Measurements from ENCODE around the gene KCNK4.

Gene KCNK4

GRCh38 chr11:64331569-64332371, 40.7 kb downstream of the KCNK4 start:
- peak; percentile 87 for DNase-seq

- DNase-seq, result no peak
Measured at GRCh38 chr11:64333556-64333955, 42.5 kb downstream of the KCNK4 start.

GRCh38 chr11:64334764-64335735, 43.9 kb downstream of the KCNK4 start:
- DNase-seq, result peak; percentile 80

GRCh38 chr11:64337538-64338249, 46.6 kb downstream of the KCNK4 start:
- no peak for DNase-seq

GRCh38 chr11:64338716-64339115, 47.6 kb downstream of the KCNK4 start:
- DNase-seq, result no peak

GRCh38 chr11:64339286-64339685, 48.2 kb downstream of the KCNK4 start:
- no peak for DNase-seq

- DNase-seq, result peak; percentile 86
Measured at GRCh38 chr11:64339754-64340408, 48.8 kb downstream of the KCNK4 start, which contains the start of gene CCDC88B. Gene CCDC88B, plus strand, starts transcription at chr11:64340204. Its CDS starts 63 bp downstream, at chr11:64340267.

- peak; percentile 96 for DNase-seq
Measured at GRCh38 chr11:64340671-64341335, 49.7 kb downstream of the KCNK4 start.

- DNase-seq, result no peak
Measured at GRCh38 chr11:64341429-64341828, 50.3 kb downstream of the KCNK4 start.

- peak; percentile 98 for DNase-seq
Measured at GRCh38 chr11:64341851-64342791, 51.0 kb downstream of the KCNK4 start.

- no peak for DNase-seq
Measured at GRCh38 chr11:64342869-64343745, 52.0 kb downstream of the KCNK4 start.

- no peak for DNase-seq
Measured at GRCh38 chr11:64343767-64344559, 52.9 kb downstream of the KCNK4 start.

- DNase-seq, result no peak
Measured at GRCh38 chr11:64344787-64345186, 53.7 kb downstream of the KCNK4 start.

- DNase-seq, result no peak
Measured at GRCh38 chr11:64347193-64347867, 56.2 kb downstream of the KCNK4 start.

- DNase-seq, result no peak
Measured at GRCh38 chr11:64348383-64349024, 57.4 kb downstream of the KCNK4 start.

- no peak for DNase-seq
Measured at GRCh38 chr11:64349025-64349387, 57.9 kb downstream of the KCNK4 start.

GRCh38 chr11:64349404-64349803, 58.3 kb downstream of the KCNK4 start:
- no peak for DNase-seq
